DOHH2 (cell line): Measurements from ENCODE around the gene ZNF469.

Experiments used
- EZH2phosphoT487 ChIP-seq: fragments of 200-600 bp; sonication (generic); IDR thresholded peaks from 2 replicates; pipeline ENCODE4 v1.6.1; 2017; ENCODE audit warnings: borderline replicate concordance, mild to moderate bottlenecking, antibody characterized with exemption, low read length, moderate library complexity, mixed read lengths
- TF ChIP-seq, protein P1 (sequence below): fragments of 200-600 bp; sonication (generic); IDR thresholded peaks from one replicate; pipeline ENCODE4 v1.5.1; 2014; ENCODE audit warnings: antibody characterized with exemption, mild to moderate bottlenecking, low read depth, low read length; ENCODE audit not compliant: poor library complexity, severe bottlenecking

DNA sequence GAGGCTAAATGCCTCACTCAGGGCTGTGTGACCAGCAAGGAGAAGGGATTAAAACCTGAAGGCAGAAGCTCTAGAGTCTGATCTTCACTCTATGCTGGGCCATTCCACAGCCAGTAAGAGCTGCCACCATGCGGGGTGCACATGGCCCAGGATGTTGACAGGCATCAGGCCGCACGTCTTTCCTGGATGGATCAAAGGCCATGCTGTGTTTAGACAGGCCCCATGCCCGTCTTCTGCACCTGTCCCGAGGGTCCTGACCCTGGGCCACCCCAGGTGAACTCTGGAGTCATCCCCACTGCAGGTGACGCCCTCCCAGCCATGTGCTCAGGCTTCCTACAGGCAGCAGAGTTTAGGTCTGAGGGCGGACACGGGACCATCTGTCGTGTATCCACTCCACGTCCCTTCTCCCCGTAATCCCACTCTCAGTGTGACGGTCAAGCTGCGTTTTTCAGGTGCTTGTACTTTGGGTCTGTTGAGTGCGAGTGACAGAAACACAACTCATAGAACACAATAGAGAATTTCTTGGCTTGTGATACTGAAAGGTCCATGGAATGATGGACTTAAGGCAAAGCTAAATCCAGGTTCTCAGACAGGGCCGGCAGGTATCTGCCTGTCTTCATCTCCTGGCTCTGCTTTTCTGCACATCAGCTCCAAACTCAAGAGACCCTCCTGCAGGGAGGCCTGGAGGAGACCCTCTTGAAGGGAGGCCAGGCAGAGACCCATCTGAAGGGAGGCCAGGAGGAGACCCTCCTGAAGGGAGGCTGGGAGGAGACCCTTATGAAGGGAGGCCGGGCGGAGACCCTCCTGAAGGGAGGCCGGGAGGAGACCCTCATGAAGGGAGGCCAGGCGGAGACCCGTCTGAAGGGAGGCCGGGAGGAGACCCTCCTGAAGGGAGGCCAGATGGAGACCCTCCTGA is 13.2 kb downstream of the ZNF469 start:
- TF ChIP-seq, protein P1, sequence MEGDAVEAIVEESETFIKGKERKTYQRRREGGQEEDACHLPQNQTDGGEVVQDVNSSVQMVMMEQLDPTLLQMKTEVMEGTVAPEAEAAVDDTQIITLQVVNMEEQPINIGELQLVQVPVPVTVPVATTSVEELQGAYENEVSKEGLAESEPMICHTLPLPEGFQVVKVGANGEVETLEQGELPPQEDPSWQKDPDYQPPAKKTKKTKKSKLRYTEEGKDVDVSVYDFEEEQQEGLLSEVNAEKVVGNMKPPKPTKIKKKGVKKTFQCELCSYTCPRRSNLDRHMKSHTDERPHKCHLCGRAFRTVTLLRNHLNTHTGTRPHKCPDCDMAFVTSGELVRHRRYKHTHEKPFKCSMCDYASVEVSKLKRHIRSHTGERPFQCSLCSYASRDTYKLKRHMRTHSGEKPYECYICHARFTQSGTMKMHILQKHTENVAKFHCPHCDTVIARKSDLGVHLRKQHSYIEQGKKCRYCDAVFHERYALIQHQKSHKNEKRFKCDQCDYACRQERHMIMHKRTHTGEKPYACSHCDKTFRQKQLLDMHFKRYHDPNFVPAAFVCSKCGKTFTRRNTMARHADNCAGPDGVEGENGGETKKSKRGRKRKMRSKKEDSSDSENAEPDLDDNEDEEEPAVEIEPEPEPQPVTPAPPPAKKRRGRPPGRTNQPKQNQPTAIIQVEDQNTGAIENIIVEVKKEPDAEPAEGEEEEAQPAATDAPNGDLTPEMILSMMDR = no peak
- TF ChIP-seq EZH2phosphoT487 = no peak
